ENCODE measurements around the gene ARID1B. TPM values are rescaled to one million over a fixed set of nuclear protein-coding genes. Genes with fewer than 3 reads are reported as not detected.

ARID1B gene
- total RNA-seq, 2 donors from 2014 or later, result 65.1 to 99.4 TPM

DNA sequence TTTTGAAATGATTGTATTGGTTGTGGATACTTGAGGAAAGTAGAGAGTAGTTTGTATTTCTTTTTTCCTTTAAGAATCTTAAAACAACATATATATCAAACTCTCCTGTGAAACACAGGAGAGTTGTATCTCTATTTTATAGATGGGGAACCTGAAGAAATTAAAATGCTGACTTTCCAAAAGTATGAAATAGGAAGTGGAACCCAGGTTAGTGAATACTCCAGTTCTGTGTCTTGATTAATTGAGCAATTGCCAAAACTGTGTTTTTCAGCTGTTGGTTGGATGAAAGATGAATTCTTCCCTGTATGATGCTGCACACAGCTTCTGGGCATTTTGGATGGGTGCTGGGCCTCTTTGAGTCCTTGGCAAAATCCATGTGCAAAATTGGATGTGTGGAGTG lies 86.3 kb downstream of the ARID1B start:
- Histone ChIP-seq H3K27me3 (replicated peaks; ENCODE audit: insufficient read depth) (no peaks in the 10 kb centered on the region), H3K27ac (no peak overlapping the region), H3K4me3 (no peak overlapping the region), H3K36me3 (no peaks in the 10 kb centered on the region), H3K9me3 (no peaks in the 10 kb centered on the region), H3K4me1 (replicated peaks) (no peaks in the 10 kb centered on the region)
- no peak for TF ChIP-seq POLR2A (IDR thresholded peaks at IDR 0.05)
- TF ChIP-seq CTCF (IDR thresholded peaks at IDR 0.05), result no peak
- no peak for TF ChIP-seq POLR2AphosphoS5 (IDR thresholded peaks at IDR 0.05)
- no peak for DNase-seq (ENCODE audit: low spot score)
- intact Hi-C loops (cut with DNase I), result no loop called here

DNA sequence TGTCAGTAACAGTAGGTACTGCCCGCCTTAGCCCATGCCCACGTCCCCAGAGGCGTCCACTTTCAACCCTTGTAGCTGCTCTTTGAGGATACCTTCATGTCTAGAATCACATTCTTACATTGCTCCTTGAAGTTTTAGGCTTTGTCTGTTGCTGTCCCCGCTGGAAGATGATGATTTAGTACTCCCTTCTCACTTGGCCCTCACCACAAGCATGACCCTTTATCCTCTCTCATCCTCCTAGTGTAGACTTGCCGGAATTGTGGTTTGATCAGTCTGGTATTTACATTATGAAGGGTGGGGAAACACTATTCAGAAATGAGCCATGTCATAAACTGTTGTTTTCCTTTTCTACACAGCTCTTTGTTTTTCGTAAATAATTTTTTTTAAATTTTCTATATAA lies 87.4 kb downstream of the ARID1B start:
- Histone ChIP-seq H3K9me3 (no peaks in the 10 kb centered on the region), H3K27me3 (replicated peaks; ENCODE audit: insufficient read depth) (no peaks in the 10 kb centered on the region), H3K4me1 (replicated peaks) (no peaks in the 10 kb centered on the region), H3K36me3 (no peaks in the 10 kb centered on the region), H3K27ac (no peak overlapping the region), H3K4me3 (no peak overlapping the region)
- no peak for DNase-seq (ENCODE audit: low spot score)
- TF ChIP-seq CTCF (IDR thresholded peaks at IDR 0.05) (no peak), POLR2AphosphoS5 (IDR thresholded peaks at IDR 0.05) (no peak), POLR2A (IDR thresholded peaks at IDR 0.05) (no peak)
- intact Hi-C loops (cut with DNase I), result no loop called here
- WGBS, result 92% methylated on average over 6 of the region's 6 CpGs

GRCh38 chr6:156865019-156865629 lies 87.9 kb downstream of the ARID1B start:
- H3K4me1 ChIP-seq (replicated peaks), result no peaks in the 10 kb centered on the region

DNA sequence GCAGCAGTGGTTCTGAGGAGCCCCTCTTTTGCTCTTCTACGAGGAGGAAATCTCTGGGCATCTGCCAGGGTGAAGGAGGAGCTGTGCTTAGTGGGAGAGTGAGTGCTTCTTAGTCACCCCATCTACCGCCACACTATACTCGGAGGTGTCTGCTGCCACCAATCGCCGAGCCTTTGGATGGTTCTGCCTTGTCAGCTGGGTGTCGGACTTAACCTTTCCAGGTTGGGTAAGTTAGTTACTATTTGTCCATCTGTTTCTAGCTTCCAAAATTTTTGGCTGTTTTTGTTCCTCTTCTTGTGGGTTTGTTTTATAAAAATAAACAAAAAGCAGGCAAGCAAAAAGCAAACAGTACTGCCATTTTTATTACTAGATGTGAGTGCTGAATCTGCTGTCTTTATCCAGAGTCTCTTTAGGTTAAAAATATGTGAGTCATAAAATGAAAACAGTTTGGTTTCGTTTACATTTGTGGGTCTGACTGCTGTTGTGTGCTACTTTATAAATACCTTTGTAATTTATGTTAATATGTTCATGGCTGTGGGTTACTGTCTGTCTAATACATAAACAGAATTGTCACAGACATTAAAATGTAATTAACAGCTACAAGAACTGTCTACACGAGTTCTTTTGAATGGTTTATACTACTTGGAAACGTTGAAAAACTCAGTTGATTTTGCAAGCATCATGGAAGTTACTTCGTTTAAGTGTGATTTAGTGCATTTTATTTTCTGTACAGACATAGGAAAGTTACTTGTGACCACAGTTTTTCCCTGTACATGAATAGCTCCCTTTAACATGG lies 89.2 kb downstream of the ARID1B start:
- DNase-seq (ENCODE audit: low spot score), result peak; percentile 22
- Histone ChIP-seq H3K36me3 (no peaks in the 10 kb centered on the region), H3K27ac (peak overlapping the region; percentile 21 to 33), H3K27me3 (replicated peaks; ENCODE audit: insufficient read depth) (no peaks in the 10 kb centered on the region), H3K9me3 (no peaks in the 10 kb centered on the region), H3K4me1 (replicated peaks) (no peaks in the 10 kb centered on the region), H3K4me3 (no peak overlapping the region)
- 21% methylated on average over 10 of the region's 10 CpGs for WGBS
- TF ChIP-seq POLR2AphosphoS5 (IDR thresholded peaks at IDR 0.05) (no peak), CTCF (IDR thresholded peaks at IDR 0.05) (peak in 1 of 4 experiments; percentile 3)
- intact Hi-C loops (cut with DNase I), result no loop called here

More at GRCh38 chr6:156865019-156865629, 87.9 kb downstream of the ARID1B start:
- H3K36me3 ChIP-seq, result no peaks in the 10 kb centered on the region
- H3K27ac ChIP-seq, result no peak overlapping the region
- intact Hi-C loops (cut with DNase I), result no loop called here
- H3K9me3 ChIP-seq, result no peaks in the 10 kb centered on the region
- no peak overlapping the region for H3K4me3 ChIP-seq
- DNase-seq (ENCODE audit: low spot score), result no peak
- TF ChIP-seq POLR2A (IDR thresholded peaks at IDR 0.05) (no peak), POLR2AphosphoS5 (IDR thresholded peaks at IDR 0.05) (no peak), CTCF (IDR thresholded peaks at IDR 0.05) (no peak)
- H3K27me3 ChIP-seq (replicated peaks; ENCODE audit: insufficient read depth), result no peaks in the 10 kb centered on the region
- WGBS, result 93% methylated on average over 1 of the region's 1 CpG

DNA sequence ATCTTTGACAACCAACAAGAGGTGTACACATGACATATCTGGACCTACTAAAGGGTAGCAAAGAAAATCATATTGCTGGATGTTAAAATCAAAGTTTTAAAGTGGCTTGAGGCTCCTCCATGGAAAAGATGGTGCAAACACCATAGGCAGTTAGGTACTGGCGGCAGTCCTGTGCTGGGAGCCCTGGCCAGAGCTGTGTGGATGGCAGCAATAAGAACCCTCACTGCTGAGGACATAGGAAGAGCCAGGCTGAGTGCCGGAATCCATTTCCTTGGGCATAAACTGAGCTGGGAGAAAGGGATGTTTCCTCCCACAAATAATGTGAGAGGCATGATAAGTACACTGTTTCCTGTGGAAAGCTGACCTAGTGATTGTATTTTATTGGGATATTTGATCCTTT lies 89.9 kb downstream of the ARID1B start:
- Histone ChIP-seq H3K27me3 (replicated peaks; ENCODE audit: insufficient read depth) (no peaks in the 10 kb centered on the region), H3K36me3 (no peaks in the 10 kb centered on the region), H3K9me3 (no peaks in the 10 kb centered on the region), H3K4me3 (no peak overlapping the region), H3K27ac (peak overlapping the region; percentile 21 to 33), H3K4me1 (replicated peaks) (no peaks in the 10 kb centered on the region)
- WGBS, result 71% methylated on average over 2 of the region's 2 CpGs
- intact Hi-C loops (cut with DNase I), result no loop called here
- TF ChIP-seq POLR2AphosphoS5 (IDR thresholded peaks at IDR 0.05) (no peak), CTCF (IDR thresholded peaks at IDR 0.05) (no peak), POLR2A (IDR thresholded peaks at IDR 0.05) (no peak)
- no peak for DNase-seq (ENCODE audit: low spot score)

Data from prostate gland (tissue), 2 donors.